Measurements from ENCODE around the gene DHX9.

GRCh38 chr1:182917378-182917777, 78.2 kb downstream of the DHX9 start:
- no peak for TF ChIP-seq CTCF (IDR thresholded peaks at IDR 0.05; ENCODE audit: low read depth, low read length, poor library complexity, severe bottlenecking)
- TF ChIP-seq EZH2phosphoT487 (IDR thresholded peaks at IDR 0.05; ENCODE audit: borderline replicate concordance, low read length): no peak

Data from DOHH2 (cell line).